ENCODE measurements around the gene SLC43A1.

SLC43A1 gene

GRCh38 chr11:57497303-57498247 lies 17.9 kb downstream of the SLC43A1 start:
- DNase-seq: no peak

- no peak for DNase-seq
Measured at GRCh38 chr11:57496109-57496820, 19.2 kb downstream of the SLC43A1 start.

- peak; percentile 63 for DNase-seq
Measured at GRCh38 chr11:57493507-57494503, 21.7 kb downstream of the SLC43A1 start.

- no peak for DNase-seq
Measured at GRCh38 chr11:57491371-57492061, 24.0 kb downstream of the SLC43A1 start.

- no peak for DNase-seq
Measured at GRCh38 chr11:57490456-57491248, 24.9 kb downstream of the SLC43A1 start.

- DNase-seq: no peak
Measured at GRCh38 chr11:57487920-57488659, 27.4 kb downstream of the SLC43A1 start.

GRCh38 chr11:57487021-57487778 lies 28.3 kb downstream of the SLC43A1 start:
- DNase-seq: no peak

GRCh38 chr11:57485217-57485990 lies 30.1 kb downstream of the SLC43A1 start:
- DNase-seq: no peak

GRCh38 chr11:57484141-57484710 lies 31.3 kb downstream of the SLC43A1 start:
- DNase-seq: no peak

GRCh38 chr11:57483562-57483918 lies 32.0 kb downstream of the SLC43A1 start:
- no peak for DNase-seq

- peak; percentile 18 for DNase-seq
Measured at GRCh38 chr11:57482782-57483561, 32.5 kb downstream of the SLC43A1 start.

GRCh38 chr11:57481915-57482781 lies 33.4 kb downstream of the SLC43A1 start:
- no peak for DNase-seq

- DNase-seq: no peak
Measured at GRCh38 chr11:57481315-57481714, 34.2 kb downstream of the SLC43A1 start.

GRCh38 chr11:57480409-57481137 lies 34.9 kb downstream of the SLC43A1 start:
- DNase-seq: peak; percentile 15

GRCh38 chr11:57479911-57480310 lies 35.6 kb downstream of the SLC43A1 start:
- no peak for DNase-seq

Measured in NCI-H2029 (cell line).